ENCODE measurements around the gene RALGAPA1.
"Not testable (repeated sequence)": the region's sequence is repeated elsewhere in the genome, so short reads cannot be mapped to it uniquely, and the experiment has no call there.

The RALGAPA1 gene

GRCh38 chr14:35696119-35696518 lies 113.0 kb downstream of the RALGAPA1 start:
- DNase-seq = no peak

GRCh38 chr14:35695647-35696046 lies 113.4 kb downstream of the RALGAPA1 start:
- DNase-seq = no peak

GRCh38 chr14:35695072-35695471 lies 114.0 kb downstream of the RALGAPA1 start:
- DNase-seq = no peak

GRCh38 chr14:35689000-35689460 lies 120.1 kb downstream of the RALGAPA1 start:
- DNase-seq = no peak

GRCh38 chr14:35688126-35688826 lies 120.8 kb downstream of the RALGAPA1 start:
- DNase-seq = no peak

- DNase-seq = peak; percentile 49
These were observed 121.7 kb downstream of the RALGAPA1 start for GRCh38 chr14:35687335-35687939.

- DNase-seq = not testable (repeated sequence)
These were observed 125.4 kb downstream of the RALGAPA1 start for GRCh38 chr14:35683688-35684087.

GRCh38 chr14:35682802-35683201 lies 126.3 kb downstream of the RALGAPA1 start:
- no peak for DNase-seq

GRCh38 chr14:35678403-35679028 lies 130.6 kb downstream of the RALGAPA1 start:
- no peak for DNase-seq

GRCh38 chr14:35669782-35670181 lies 139.3 kb downstream of the RALGAPA1 start:
- peak; percentile 53 for DNase-seq

GRCh38 chr14:35666429-35667043 lies 142.6 kb downstream of the RALGAPA1 start:
- no peak for DNase-seq

- DNase-seq = no peak
These were observed 147.2 kb downstream of the RALGAPA1 start for GRCh38 chr14:35661875-35662274.

- DNase-seq = no peak
These were observed 156.1 kb downstream of the RALGAPA1 start for GRCh38 chr14:35653045-35653444.

- DNase-seq = no peak
These were observed 165.6 kb downstream of the RALGAPA1 start for GRCh38 chr14:35643513-35643912.

- no peak for DNase-seq
These were observed 171.2 kb downstream of the RALGAPA1 start for GRCh38 chr14:35637851-35638250.

GRCh38 chr14:35637269-35637668 lies 171.8 kb downstream of the RALGAPA1 start:
- DNase-seq = no peak

- DNase-seq = no peak
These were observed 176.4 kb downstream of the RALGAPA1 start for GRCh38 chr14:35632676-35633075.

- peak; percentile 87 for DNase-seq
These were observed 176.8 kb downstream of the RALGAPA1 start for GRCh38 chr14:35632271-35632670.

GRCh38 chr14:35631071-35631805 lies 177.9 kb downstream of the RALGAPA1 start:
- no peak for DNase-seq

GRCh38 chr14:35628989-35629388 lies 180.1 kb downstream of the RALGAPA1 start:
- DNase-seq = no peak

GRCh38 chr14:35626947-35627346 lies 182.1 kb downstream of the RALGAPA1 start:
- not testable (repeated sequence) for DNase-seq

GRCh38 chr14:35621996-35622395 lies 187.1 kb downstream of the RALGAPA1 start:
- DNase-seq = not testable (repeated sequence)

GRCh38 chr14:35619998-35620397 lies 189.1 kb downstream of the RALGAPA1 start:
- DNase-seq = not testable (repeated sequence)
